Activated T-cell treated with anti-CD3 and anti-CD28 coated beads for 48 hours (primary cell): ENCODE measurements around the gene AFMID.
"Not testable (repeated sequence)": the region's sequence is repeated elsewhere in the genome, so short reads cannot be mapped to it uniquely, and the experiment has no call there.

Source experiments
- DNase-seq: peaks from one replicate; pipeline ENCODE4 v3.0.0-alpha.2; 2020; ENCODE audit warnings: low read depth

Gene AFMID

GRCh38 chr17:78223765-78224164 lies 36.6 kb downstream of the AFMID start:
- no peak for DNase-seq

- DNase-seq: no peak
Measured at GRCh38 chr17:78224231-78225087, 37.3 kb downstream of the AFMID start.

- no peak for DNase-seq
Measured at GRCh38 chr17:78225088-78225865, 38.1 kb downstream of the AFMID start.

- DNase-seq: no peak
Measured at GRCh38 chr17:78226055-78226758, 39.0 kb downstream of the AFMID start.

- DNase-seq: no peak
Measured at GRCh38 chr17:78226759-78227454, 39.7 kb downstream of the AFMID start.

- DNase-seq: no peak
Measured at GRCh38 chr17:78227455-78227916, 40.3 kb downstream of the AFMID start.

- DNase-seq: no peak
Measured at GRCh38 chr17:78228176-78228575, 41.0 kb downstream of the AFMID start.

- no peak for DNase-seq
Measured at GRCh38 chr17:78230252-78230962, 43.2 kb downstream of the AFMID start.

- DNase-seq: no peak
Measured at GRCh38 chr17:78230996-78231935, 44.1 kb downstream of the AFMID start, which contains the start of gene TMEM235. Gene TMEM235, plus strand, starts transcription at chr17:78231631. Its CDS starts 393 bp downstream, at chr17:78232024.

- no peak for DNase-seq
Measured at GRCh38 chr17:78231991-78232858, 45.1 kb downstream of the AFMID start.

- DNase-seq: no peak
Measured at GRCh38 chr17:78232859-78233173, 45.7 kb downstream of the AFMID start.

GRCh38 chr17:78233678-78234077 lies 46.5 kb downstream of the AFMID start:
- DNase-seq: no peak

- no peak for DNase-seq
Measured at GRCh38 chr17:78234261-78234865, 47.2 kb downstream of the AFMID start.

- DNase-seq: not testable (repeated sequence)
Measured at GRCh38 chr17:78235022-78235421, 47.9 kb downstream of the AFMID start.

- DNase-seq: no peak
Measured at GRCh38 chr17:78235885-78236284, 48.7 kb downstream of the AFMID start.

GRCh38 chr17:78236362-78237127 lies 49.4 kb downstream of the AFMID start:
- DNase-seq: no peak

GRCh38 chr17:78237401-78238012 lies 50.3 kb downstream of the AFMID start:
- DNase-seq: no peak
